Measurements from ENCODE around the gene FCHSD1.

- TF ChIP-seq POLR2A (IDR thresholded peaks at IDR 0.05) = no peak
- TF ChIP-seq, protein P1, sequence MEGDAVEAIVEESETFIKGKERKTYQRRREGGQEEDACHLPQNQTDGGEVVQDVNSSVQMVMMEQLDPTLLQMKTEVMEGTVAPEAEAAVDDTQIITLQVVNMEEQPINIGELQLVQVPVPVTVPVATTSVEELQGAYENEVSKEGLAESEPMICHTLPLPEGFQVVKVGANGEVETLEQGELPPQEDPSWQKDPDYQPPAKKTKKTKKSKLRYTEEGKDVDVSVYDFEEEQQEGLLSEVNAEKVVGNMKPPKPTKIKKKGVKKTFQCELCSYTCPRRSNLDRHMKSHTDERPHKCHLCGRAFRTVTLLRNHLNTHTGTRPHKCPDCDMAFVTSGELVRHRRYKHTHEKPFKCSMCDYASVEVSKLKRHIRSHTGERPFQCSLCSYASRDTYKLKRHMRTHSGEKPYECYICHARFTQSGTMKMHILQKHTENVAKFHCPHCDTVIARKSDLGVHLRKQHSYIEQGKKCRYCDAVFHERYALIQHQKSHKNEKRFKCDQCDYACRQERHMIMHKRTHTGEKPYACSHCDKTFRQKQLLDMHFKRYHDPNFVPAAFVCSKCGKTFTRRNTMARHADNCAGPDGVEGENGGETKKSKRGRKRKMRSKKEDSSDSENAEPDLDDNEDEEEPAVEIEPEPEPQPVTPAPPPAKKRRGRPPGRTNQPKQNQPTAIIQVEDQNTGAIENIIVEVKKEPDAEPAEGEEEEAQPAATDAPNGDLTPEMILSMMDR (IDR thresholded peaks at IDR 0.05) = no peak
Observed at GRCh38 chr5:141668601-141669265, 17.5 kb upstream of the FCHSD1 start.

All from prostate gland (tissue), 2 donors.